Panc1 (cell line): ENCODE data around the gene EYA2. TPM values are rescaled to one million over a fixed set of nuclear protein-coding genes. Genes with fewer than 3 reads are reported as not detected.

Experiments
- ATAC-seq: fragments of 200-7000 bp; cut with Tn5 transposase; 2 replicates; pipeline ENCODE4 v1.9.1; 2020; ENCODE audit warnings: mild to moderate bottlenecking, moderate library complexity
- BruUV-seq: library from RNA; stranded (reverse); fragments of 400-500 nt; replicated peaks from 2 replicates; lab custom pipeline; 2021; lab: Mats Ljungman, UMichigan
- CTCF ChIA-PET: fragments of 300-600 bp; sonication (Branson Sonifier 250); formaldehyde crosslinking; loops from one replicate; lab custom pipeline; 2022; ENCODE audit warnings: antibody characterized with exemption; lab: Charles Lee
- POLR2A ChIA-PET: fragments of 300-600 bp; sonication (Branson Sonifier 250); formaldehyde crosslinking; loops from one replicate; lab custom pipeline; 2022; ENCODE audit warnings: antibody characterized with exemption; lab: Charles Lee
- DNase-seq: peaks from one replicate; pipeline ENCODE4 v3.0.0-alpha.2; 2010; ENCODE audit warnings: low read depth, low spot score
- H3K27ac ChIP-seq: 2 replicates; pipeline ENCODE4 v1.5.1; 2011; ENCODE audit warnings: mild to moderate bottlenecking, low read length, inconsistent platforms
- H3K27me3 ChIP-seq: fragments of 200-500 bp; sonication (Bioruptor generic); 2 replicates; pipeline ENCODE4 v1.6.0; 2014; ENCODE audit warnings: low read length, inconsistent platforms; ENCODE audit not compliant: control insufficient read depth, insufficient read depth
- H3K36me3 ChIP-seq: fragments of 200-500 bp; sonication (Bioruptor generic); 2 replicates; pipeline ENCODE4 v1.5.1; 2014; ENCODE audit warnings: inconsistent platforms, mild to moderate bottlenecking, low read length, moderate library complexity; ENCODE audit not compliant: control insufficient read depth, insufficient read depth
- H3K4me1 ChIP-seq: 2 replicates; pipeline ENCODE4 v1.5.1; 2011; ENCODE audit warnings: inconsistent platforms, mild to moderate bottlenecking, low read length, moderate library complexity; ENCODE audit not compliant: control insufficient read depth, insufficient read depth
- H3K4me3 ChIP-seq, 2 experiments: 2 replicates each; pipeline ENCODE4 v1.5.1; 2011 to 2012; ENCODE audit warnings: low read depth in 2 of 2, low read length in 2 of 2, mild to moderate bottlenecking in 2 of 2, inconsistent platforms in 1 of 2, moderate library complexity in 1 of 2
- H3K9me3 ChIP-seq: fragments of 200-500 bp; sonication (Bioruptor generic); 2 replicates; pipeline ENCODE4 v1.5.1; 2014; ENCODE audit warnings: low read depth, mild to moderate bottlenecking, inconsistent platforms, low read length, moderate library complexity; ENCODE audit not compliant: control insufficient read depth, insufficient read depth
- CTCF ChIP-seq: fragments of 450-650 bp; IDR thresholded peaks from 2 replicates; pipeline ENCODE4 v1.5.1; 2017; ENCODE audit warnings: mild to moderate bottlenecking
- POLR2AphosphoS5 ChIP-seq: IDR thresholded peaks from 2 replicates; pipeline ENCODE4 v1.6.1; 2012; ENCODE audit warnings: mild to moderate bottlenecking, low read depth, low read length, moderate library complexity
- REST ChIP-seq, 2 experiments: IDR thresholded peaks; 2 replicates each; pipeline ENCODE4 v1.6.1; 2011 to 2012; ENCODE audit warnings: low read depth in 2 of 2, control low read depth in 1 of 2, low read length in 1 of 2, mild to moderate bottlenecking in 1 of 2, moderate library complexity in 1 of 2; ENCODE audit not compliant: insufficient read depth in 1 of 2
- SIN3A ChIP-seq: IDR thresholded peaks from 2 replicates; pipeline ENCODE4 v1.6.1; 2012; ENCODE audit warnings: low read depth, mild to moderate bottlenecking, low read length, moderate library complexity, borderline replicate concordance; ENCODE audit not compliant: insufficient read depth
- TCF7L2 ChIP-seq: IDR thresholded peaks from 2 replicates; pipeline ENCODE4 v1.6.1; 2011; ENCODE audit warnings: mild to moderate bottlenecking, low read depth, low read length, inconsistent platforms
- in situ Hi-C: cut with HindIII; loops from 2 replicates; pipeline ENCODE4 v1.10.0; 2016; ENCODE audit warnings: low sequenced_read_pairs, low pct_unique_long_range_greater_than_20kb
- intact Hi-C: fragments of 100-400 bp; cut with micrococcal nuclease; formaldehyde crosslinking; loops from one replicate; pipeline ENCODE4 v1.10.0; 2022; ENCODE audit not compliant: unreplicated experiment
- total RNA-seq: library from RNA; stranded (reverse); gene quantifications from one replicate; pipeline ENCODE4 v1.2.1, GENCODE V29; 2021; ENCODE audit not compliant: unreplicated experiment

EYA2 gene
- total RNA-seq, 1 experiment from 2014 or later: 1.9 TPM

GRCh38 chr20:47133809-47134456 lies 239.3 kb downstream of the EYA2 start:
- Histone ChIP-seq H3K4me3 (no peak overlapping the region), H3K27ac (no peak overlapping the region), H3K36me3 (no peaks in the 10 kb centered on the region), H3K4me1 (no peaks in the 10 kb centered on the region), H3K27me3 (no peaks in the 10 kb centered on the region), H3K9me3 (no peaks in the 10 kb centered on the region)
- ChIA-PET CTCF (no interaction called here), POLR2A (no interaction called here)
- intact Hi-C loops (no loop called here), in situ Hi-C loops (no loop called here)
- ATAC-seq (no peak), DNase-seq (no peak)
- no peak for TF ChIP-seq POLR2AphosphoS5
- TF ChIP-seq TCF7L2: no peak
- no TSS peak for BruUV-seq

- Histone ChIP-seq H3K27me3 (no peaks in the 10 kb centered on the region), H3K9me3 (peaks cover 4% of the 10 kb centered on the region; the same call in 1 of the 2 replicates), H3K4me3 (no peak overlapping the region), H3K36me3 (no peaks in the 10 kb centered on the region), H3K27ac (no peak overlapping the region), H3K4me1 (no peaks in the 10 kb centered on the region)
- no peak for DNase-seq
- in situ Hi-C loops (no loop called here), intact Hi-C loops (no loop called here)
- BruUV-seq: no TSS peak
- POLR2A ChIA-PET: interaction anchor here (0.6 kb wide), 1 partner anchor 147 kb away, joined by 4 read pairs; no protein-coding TSS in a partner anchor
- TF ChIP-seq TCF7L2 (no peak), SIN3A (no peak), CTCF (no peak), REST (IDR thresholded peaks at IDR 0.05; ENCODE audit: insufficient read depth in 1 of 2, low read depth in 2 of 2, low read length in 1 of 2) (no peak), POLR2AphosphoS5 (no peak)
- ATAC-seq: no peak
- CTCF ChIA-PET: interaction anchor here (0.7 kb wide), 1 partner anchor 59 kb away, joined by 5 read pairs; no protein-coding TSS in a partner anchor
Measured at GRCh38 chr20:47136782-47137181, 242.1 kb downstream of the EYA2 start.
